ENCODE measurements around the gene MOGAT1. TPM values are rescaled to one million over a fixed set of nuclear protein-coding genes. Genes with fewer than 3 reads are reported as not detected.

The MOGAT1 gene
- total and polyA plus RNA-seq, 9 of the 15 experiments (the other 6 are each of a cell fraction or from before 2014, with no cell fraction given), result not detected

DNA sequence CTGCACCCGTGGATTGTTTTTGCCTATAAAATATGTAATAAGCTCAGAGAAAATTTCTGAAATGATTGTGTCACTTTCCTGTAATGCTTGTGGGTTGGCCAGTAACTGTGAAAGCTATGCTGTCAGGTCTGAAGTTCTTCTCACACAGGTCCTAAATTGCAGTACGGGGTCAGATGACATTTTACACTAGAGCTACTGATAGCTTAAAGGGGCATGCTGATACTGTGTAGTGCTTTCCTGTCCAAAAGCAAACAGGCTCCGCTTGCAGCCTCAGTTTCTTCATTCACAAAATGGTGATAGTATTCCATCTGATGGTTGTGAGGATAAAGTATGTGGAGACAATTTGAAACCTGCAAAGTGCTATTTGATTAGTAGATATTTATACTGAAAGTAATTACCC is 8.0 kb upstream of the MOGAT1 start:
- DNase-seq (ENCODE audit: extremely low read depth in 1 of 4, low spot score in 3 of 4) (no peak), ATAC-seq (peak; percentile 34; the same call in 1 of the 3 replicates), FAIRE-seq (no peak)
- H3K4me3 ChIP-seq, result no peak overlapping the region
- no peaks in the 10 kb centered on the region for H3K9me1 ChIP-seq (ENCODE audit: control insufficient read depth, insufficient read depth, low read length)
- H4K20me1 ChIP-seq (replicated peaks; ENCODE audit: control insufficient read depth, insufficient read depth, low read length), result no peaks in the 10 kb centered on the region
- no peaks in the 10 kb centered on the region for H3K79me2 ChIP-seq (ENCODE audit: control insufficient read depth, insufficient read depth, low read length)
- CTCF ChIA-PET (ENCODE audit: low intra/inter-chr PET ratio), result no interaction called here
- no peaks in the 10 kb centered on the region for H3K4me1 ChIP-seq (replicated peaks in 1 of 2; ENCODE audit: control insufficient read depth in 2 of 2, insufficient read depth in 2 of 2, low read length in 2 of 2)
- no peak overlapping the region for H3K9ac ChIP-seq (ENCODE audit: insufficient read depth in 1 of 2, low read depth in 2 of 2, low read length in 2 of 2)
- in situ Hi-C loops (cut with MboI) (no loop called here), intact Hi-C loops (cut with micrococcal nuclease) (no loop called here)
- H3K27ac ChIP-seq (ENCODE audit: extremely low read depth, low read depth, low read length), result no peak overlapping the region
- BruUV-seq (replicated peaks), result no TSS peak
- H3K4me2 ChIP-seq (ENCODE audit: insufficient read depth, low read length), result no peak overlapping the region
- no peaks in the 10 kb centered on the region for H3K27me3 ChIP-seq (ENCODE audit: control insufficient read depth in 2 of 2, insufficient read depth in 2 of 2, low read length in 2 of 2)
- no peak overlapping the region for H2AFZ ChIP-seq (ENCODE audit: low read depth, low read length)
- WGBS (ENCODE audit: insufficient coverage, low coverage, missing lambda C conversion rate), result 32% methylated on average over 3 of the region's 3 CpGs
- POLR2A ChIA-PET, result interaction anchor here (1.2 kb wide), 1 partner anchor 10 kb away, joined by 3 read pairs; no protein-coding TSS in a partner anchor
- H3K36me3 ChIP-seq (ENCODE audit: control insufficient read depth, insufficient read depth, low read length), result no peaks in the 10 kb centered on the region
- no peaks in the 10 kb centered on the region for H3K9me3 ChIP-seq (replicated peaks; ENCODE audit: control insufficient read depth, insufficient read depth, low read depth, low read length)
- no peak for TF ChIP-seq IRF2 (CRISPR knock-in tag; IDR thresholded peaks at IDR 0.05)
- TF ChIP-seq, protein P1, sequence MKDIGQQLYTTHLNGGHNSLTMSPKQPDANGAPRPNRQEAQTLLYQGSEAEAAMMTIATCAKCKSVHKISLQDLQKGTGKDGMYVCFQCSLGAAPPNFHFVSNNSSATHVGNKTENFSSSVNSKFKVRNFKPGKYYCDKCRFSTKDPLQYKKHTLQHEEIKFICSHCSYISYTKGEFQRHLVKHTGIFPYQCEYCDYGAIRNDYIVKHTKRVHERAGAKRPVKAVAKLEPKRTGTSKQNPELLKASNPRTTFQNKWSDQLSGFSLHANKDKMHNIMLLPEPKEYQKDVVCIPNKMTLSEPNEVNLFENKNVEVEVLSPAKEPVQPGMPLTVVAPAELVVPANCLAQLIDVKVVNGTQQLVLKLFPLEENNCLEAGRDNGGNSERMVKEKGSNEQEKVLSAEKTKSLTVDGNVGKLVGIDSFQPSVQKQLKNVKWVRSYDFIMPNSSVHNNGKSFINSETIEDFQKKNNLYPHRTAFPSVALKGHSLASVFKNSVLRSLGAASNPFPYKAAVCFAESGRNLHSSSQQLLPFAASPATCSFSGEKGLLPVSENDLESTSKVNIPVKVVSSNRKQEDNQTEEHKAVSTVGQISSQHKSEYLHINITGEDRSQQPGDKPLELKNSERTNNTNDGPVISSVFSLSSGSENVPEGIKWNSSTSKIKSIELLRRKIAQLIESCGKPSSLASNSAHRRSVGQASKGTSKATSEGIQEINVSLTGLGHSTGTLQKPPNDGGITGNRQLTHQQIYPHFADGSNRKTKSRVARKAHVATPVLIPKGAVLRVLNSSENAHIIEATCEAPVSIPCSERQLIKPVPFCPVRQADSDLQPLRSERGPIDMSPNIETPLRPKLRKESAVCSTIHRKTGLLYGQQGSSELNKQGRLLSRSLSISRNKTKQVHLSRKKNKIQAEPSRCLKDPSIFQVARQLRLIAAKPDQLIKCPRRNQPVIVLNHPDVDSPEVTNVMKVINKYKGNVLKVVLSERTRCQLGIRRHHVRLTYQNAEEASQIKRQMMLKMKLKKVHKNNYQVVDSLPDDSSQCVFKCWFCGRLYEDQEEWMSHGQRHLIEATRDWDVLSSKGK (CRISPR knock-in tag; IDR thresholded peaks at IDR 0.05), result no peak
- no peak for TF ChIP-seq ZNF124 (CRISPR knock-in tag; IDR thresholded peaks at IDR 0.05)
- TF ChIP-seq NFE2L1 (tag; IDR thresholded peaks at IDR 0.05; ENCODE audit: borderline replicate concordance, low read depth), result no peak
- TF ChIP-seq NR2C2 (CRISPR knock-in tag; IDR thresholded peaks at IDR 0.05), result no peak
- no peak for TF ChIP-seq NR2C2 (tag; IDR thresholded peaks at IDR 0.05)
- TF ChIP-seq, protein P2, sequence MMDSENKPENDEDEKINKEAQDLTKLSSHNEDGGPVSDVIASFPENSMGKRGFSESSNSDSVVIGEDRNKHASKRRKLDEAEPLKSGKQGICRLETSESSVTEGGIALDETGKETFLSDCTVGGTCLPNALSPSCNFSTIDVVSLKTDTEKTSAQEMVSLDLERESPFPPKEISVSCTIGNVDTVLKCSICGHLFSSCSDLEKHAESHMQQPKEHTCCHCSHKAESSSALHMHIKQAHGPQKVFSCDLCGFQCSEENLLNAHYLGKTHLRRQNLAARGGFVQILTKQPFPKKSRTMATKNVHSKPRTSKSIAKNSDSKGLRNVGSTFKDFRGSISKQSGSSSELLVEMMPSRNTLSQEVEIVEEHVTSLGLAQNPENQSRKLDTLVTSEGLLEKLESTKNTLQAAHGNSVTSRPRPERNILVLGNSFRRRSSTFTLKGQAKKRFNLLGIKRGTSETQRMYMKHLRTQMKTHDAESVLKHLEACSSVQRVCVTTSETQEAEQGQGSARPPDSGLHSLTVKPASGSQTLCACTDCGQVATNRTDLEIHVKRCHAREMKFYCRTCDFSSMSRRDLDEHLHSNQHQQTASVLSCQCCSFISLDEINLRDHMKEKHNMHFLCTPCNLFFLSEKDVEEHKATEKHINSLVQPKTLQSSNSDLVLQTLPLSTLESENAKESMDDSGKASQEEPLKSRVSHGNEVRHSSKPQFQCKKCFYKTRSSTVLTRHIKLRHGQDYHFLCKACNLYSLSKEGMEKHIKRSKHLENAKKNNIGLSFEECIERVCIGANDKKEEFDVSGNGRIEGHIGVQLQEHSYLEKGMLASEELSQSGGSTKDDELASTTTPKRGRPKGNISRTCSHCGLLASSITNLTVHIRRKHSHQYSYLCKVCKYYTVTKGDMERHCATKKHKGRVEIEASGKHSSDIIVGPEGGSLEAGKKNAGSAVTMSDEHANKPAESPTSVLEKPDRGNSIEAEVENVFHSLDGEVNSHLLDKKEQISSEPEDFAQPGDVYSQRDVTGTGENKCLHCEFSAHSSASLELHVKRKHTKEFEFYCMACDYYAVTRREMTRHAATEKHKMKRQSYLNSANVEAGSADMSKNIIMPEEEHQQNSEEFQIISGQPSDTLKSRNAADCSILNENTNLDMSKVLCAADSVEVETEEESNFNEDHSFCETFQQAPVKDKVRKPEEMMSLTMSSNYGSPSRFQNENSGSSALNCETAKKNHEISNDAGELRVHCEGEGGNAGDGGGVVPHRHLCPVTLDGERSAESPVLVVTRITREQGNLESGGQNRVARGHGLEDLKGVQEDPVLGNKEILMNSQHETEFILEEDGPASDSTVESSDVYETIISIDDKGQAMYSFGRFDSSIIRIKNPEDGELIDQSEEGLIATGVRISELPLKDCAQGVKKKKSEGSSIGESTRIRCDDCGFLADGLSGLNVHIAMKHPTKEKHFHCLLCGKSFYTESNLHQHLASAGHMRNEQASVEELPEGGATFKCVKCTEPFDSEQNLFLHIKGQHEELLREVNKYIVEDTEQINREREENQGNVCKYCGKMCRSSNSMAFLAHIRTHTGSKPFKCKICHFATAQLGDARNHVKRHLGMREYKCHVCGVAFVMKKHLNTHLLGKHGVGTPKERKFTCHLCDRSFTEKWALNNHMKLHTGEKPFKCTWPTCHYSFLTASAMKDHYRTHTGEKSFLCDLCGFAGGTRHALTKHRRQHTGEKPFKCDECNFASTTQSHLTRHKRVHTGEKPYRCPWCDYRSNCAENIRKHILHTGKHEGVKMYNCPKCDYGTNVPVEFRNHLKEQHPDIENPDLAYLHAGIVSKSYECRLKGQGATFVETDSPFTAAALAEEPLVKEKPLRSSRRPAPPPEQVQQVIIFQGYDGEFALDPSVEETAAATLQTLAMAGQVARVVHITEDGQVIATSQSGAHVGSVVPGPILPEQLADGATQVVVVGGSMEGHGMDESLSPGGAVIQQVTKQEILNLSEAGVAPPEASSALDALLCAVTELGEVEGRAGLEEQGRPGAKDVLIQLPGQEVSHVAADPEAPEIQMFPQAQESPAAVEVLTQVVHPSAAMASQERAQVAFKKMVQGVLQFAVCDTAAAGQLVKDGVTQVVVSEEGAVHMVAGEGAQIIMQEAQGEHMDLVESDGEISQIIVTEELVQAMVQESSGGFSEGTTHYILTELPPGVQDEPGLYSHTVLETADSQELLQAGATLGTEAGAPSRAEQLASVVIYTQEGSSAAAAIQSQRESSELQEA (IDR thresholded peaks at IDR 0.05; ENCODE audit: low read depth), result no peak
- TF ChIP-seq STAG1 (CRISPR knock-in tag; IDR thresholded peaks at IDR 0.05; ENCODE audit: borderline replicate concordance), result no peak
